A673 (cell line): Measurements from ENCODE around the gene ATPAF2. TPM values are rescaled to one million over a fixed set of nuclear protein-coding genes. Genes with fewer than 3 reads are reported as not detected.
A peak's percentile ranks its signal among the peaks of the same experiment; 100 is the strongest.

ENCODE experiments used
- Bru-seq: library from RNA; stranded (reverse); fragments of 400-500 nt; gene quantifications from one replicate; lab custom pipeline; 2021; lab: Mats Ljungman, UMichigan
- BruChase-seq, 2 experiments: library from RNA; stranded (reverse); fragments of 400-500 nt; gene quantifications; one replicate each; lab custom pipeline; 2021; lab: Mats Ljungman, UMichigan
- BruUV-seq: library from RNA; stranded (reverse); fragments of 400-500 nt; replicated peaks from 2 replicates; lab custom pipeline; 2021; lab: Mats Ljungman, UMichigan
- CTCF ChIA-PET: fragments of 300-600 bp; sonication (Branson Sonifier 250); formaldehyde crosslinking; loops from one replicate; lab custom pipeline; 2022; ENCODE audit warnings: antibody characterized with exemption; lab: Charles Lee
- POLR2A ChIA-PET: fragments of 300-600 bp; sonication (Branson Sonifier 250); formaldehyde crosslinking; loops from one replicate; lab custom pipeline; 2022; ENCODE audit warnings: antibody characterized with exemption; ENCODE audit not compliant: low non-redundant PET; lab: Charles Lee
- DNase-seq: peaks from one replicate; pipeline ENCODE4 v3.0.0-alpha.2; 2015; ENCODE audit warnings: low spot score
- H3K27ac ChIP-seq: fragments of 200-600 bp; sonication (generic); 2 replicates; pipeline ENCODE4 v1.5.1; 2016; ENCODE audit warnings: mixed run types, low read depth, mild to moderate bottlenecking, mixed read lengths, antibody characterized with exemption, low read length; ENCODE audit not compliant: poor library complexity, severe bottlenecking
- H3K27me3 ChIP-seq: fragments of 200-600 bp; sonication (generic); replicated peaks from 2 replicates; pipeline ENCODE4 v1.6.1; 2017; ENCODE audit warnings: mixed run types, low read depth, mild to moderate bottlenecking, mixed read lengths, antibody characterized with exemption, low read length; ENCODE audit not compliant: insufficient read depth, poor library complexity
- H3K36me3 ChIP-seq: fragments of 200-600 bp; sonication (generic); 2 replicates; pipeline ENCODE4 v1.6.1; 2016; ENCODE audit warnings: mixed run types, mild to moderate bottlenecking, mixed read lengths, antibody characterized with exemption, low read length; ENCODE audit not compliant: insufficient read depth, poor library complexity, severe bottlenecking
- H3K4me1 ChIP-seq: fragments of 200-600 bp; sonication (generic); 2 replicates; pipeline ENCODE4 v1.6.1; 2017; ENCODE audit warnings: mixed run types, mild to moderate bottlenecking, mixed read lengths, antibody characterized with exemption, low read length; ENCODE audit not compliant: insufficient read depth, poor library complexity, severe bottlenecking
- H3K4me3 ChIP-seq: fragments of 200-600 bp; sonication (generic); 2 replicates; pipeline ENCODE4 v1.5.1; 2016; ENCODE audit warnings: low read depth, mixed run types, mild to moderate bottlenecking, mixed read lengths, low read length; ENCODE audit not compliant: poor library complexity, severe bottlenecking
- H3K9me3 ChIP-seq: fragments of 200-600 bp; sonication (generic); 2 replicates; pipeline ENCODE4 v1.6.1; 2016; ENCODE audit warnings: mixed run types, low read depth, mild to moderate bottlenecking, mixed read lengths, antibody characterized with exemption, low read length; ENCODE audit not compliant: poor library complexity, severe bottlenecking
- CTCF ChIP-seq: fragments of 300-800, 200-600 bp; sonication (generic); conservative IDR thresholded peaks from 2 replicates; pipeline ENCODE4 v1.5.1; 2017; ENCODE audit warnings: low read depth, mild to moderate bottlenecking, antibody characterized with exemption, low read length, moderate library complexity, mixed read lengths
- EZH2 ChIP-seq: fragments of 200-600 bp; sonication (generic); IDR thresholded peaks from 2 replicates; pipeline ENCODE4 v1.6.1; 2017; ENCODE audit warnings: borderline replicate concordance, low read depth, mild to moderate bottlenecking, mixed read lengths, antibody characterized with exemption, low read length; ENCODE audit not compliant: poor library complexity, severe bottlenecking
- intact Hi-C: fragments of 100-400 bp; cut with micrococcal nuclease; formaldehyde crosslinking; loops from one replicate; pipeline ENCODE4 v1.10.0; 2022; ENCODE audit not compliant: unreplicated experiment
- long read RNA-seq: library from polyadenylated mRNA; stranded (forward); transcript quantifications from one replicate; pipeline ENCODE4 v2.0.0, GENCODE V29; 2022
- total RNA-seq: library from RNA; stranded (reverse); gene quantifications from 2 replicates; pipeline ENCODE4 v1.2.3, GENCODE V29; 2021

Gene ATPAF2
- total RNA-seq (30.5 and 33.7 TPM in 2 replicates), Bru-seq, nascent RNA (percentile 68 among the genes with signal in this experiment), BruChase-seq, experiment 1, labeled RNA remaining after a 2-hour chase (percentile 82 among the genes with signal in this experiment), BruChase-seq, experiment 2, labeled RNA remaining after a 6-hour chase (percentile 72 among the genes with signal in this experiment)
- long read RNA-seq, transcript ATPAF2-206 (8 exons, 1,564 nt) = major isoform, 27 of 43 reads
- long read RNA-seq, partial matches to known transcripts = 1 of 43 reads
- long read RNA-seq, other reads (novel, unspliced or antisense) = 15 of 43 reads

GRCh38 chr17:18038861-18039534 lies at the start of gene ATPAF2, which contains the start of gene GID4:
Gene ATPAF2 (minus strand): TSS chr17:18039168. CDS start chr17:18039013, 155 bp downstream.
Gene GID4 (plus strand): TSS chr17:18039408. CDS start chr17:18039465, 57 bp downstream.
- intact Hi-C loops = loop anchor here (5.0 to 10.0 kb wide), 2 partner anchors 544 to 682 kb away; partner anchors contain the start of gene RASD1
- ChIA-PET CTCF (no interaction called here), POLR2A (no interaction called here)
- H3K4me3 ChIP-seq = peak within 1 kb of the TSS; percentile 80
- DNase-seq = peak; percentile 100
- no peaks in the 10 kb centered on the region for H3K36me3 ChIP-seq
- no peaks in the 10 kb centered on the region for H3K9me3 ChIP-seq
- no peaks in the 10 kb centered on the region for H3K4me1 ChIP-seq
- TF ChIP-seq CTCF (no peak), EZH2 (no peak)
- BruUV-seq = no TSS peak
- no peaks in the 10 kb centered on the region for H3K27me3 ChIP-seq
- peak within 1 kb of the TSS; percentile 80 for H3K27ac ChIP-seq

DNA sequence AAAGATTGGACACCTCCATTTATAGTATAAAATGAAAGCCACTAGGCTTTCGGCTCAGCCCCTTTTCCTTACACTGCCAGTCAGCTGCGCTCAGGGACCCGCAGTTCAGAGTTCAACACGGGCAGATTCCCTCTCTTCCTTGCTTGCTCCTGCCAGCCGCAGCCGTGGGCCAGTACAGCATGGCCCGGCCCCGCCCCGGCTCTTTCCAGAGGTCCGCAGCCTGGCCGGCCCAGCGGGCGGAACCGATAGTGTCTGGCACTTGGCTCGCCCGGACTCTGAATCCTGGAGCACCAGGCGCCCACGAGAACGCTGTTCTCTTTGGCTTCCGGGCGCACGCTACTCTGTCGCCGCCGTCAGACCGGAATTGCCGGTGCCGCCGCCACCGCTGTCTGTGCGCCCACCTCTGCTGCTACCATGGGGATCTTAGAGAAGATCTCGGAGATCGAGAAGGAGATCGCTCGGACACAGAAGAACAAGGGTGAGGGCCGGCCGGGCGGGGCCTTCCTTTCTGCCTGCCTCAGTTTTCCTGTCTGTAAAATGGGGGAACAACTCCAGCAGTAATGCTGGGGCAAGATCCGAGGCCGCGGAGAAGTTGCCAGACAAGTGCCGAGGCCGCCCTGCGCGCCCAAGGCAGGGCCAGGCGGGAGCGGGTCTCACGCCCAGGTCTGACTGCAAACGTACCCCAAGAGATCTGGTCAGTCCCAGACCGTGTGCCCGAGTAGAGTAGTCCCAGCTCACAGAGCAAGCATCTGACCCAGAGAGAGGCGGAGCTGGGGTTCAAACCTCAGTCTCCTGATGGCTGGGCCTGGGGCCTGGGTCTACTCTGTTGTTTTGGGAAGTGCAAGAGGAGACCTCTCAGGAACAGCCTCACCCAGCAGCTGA lies 48.9 kb upstream of the ATPAF2 start, which contains the start of gene DRG2:
DRG2 (plus strand) TSS at position 339 of the 882 bp plus-strand sequence; CDS start at position 415, 76 bp downstream.
- ChIA-PET POLR2A (no interaction called here), CTCF (no interaction called here)
- Histone ChIP-seq H3K36me3 (no peaks in the 10 kb centered on the region), H3K4me1 (peaks cover 7% of the 10 kb centered on the region), H3K27ac (peak within 1 kb of the TSS; percentile 73), H3K4me3 (peak within 1 kb of the TSS; percentile 71), H3K27me3 (no peaks in the 10 kb centered on the region), H3K9me3 (no peaks in the 10 kb centered on the region)
- intact Hi-C loops = no loop called here
- DNase-seq = peak; percentile 93
- TF ChIP-seq EZH2 (no peak), CTCF (0 out of 2 replicates have a peak, but pooled peaks have one; percentile 15)
- BruUV-seq = TSS peak; percentile 52

- no peak for TF ChIP-seq CTCF
- no peak for TF ChIP-seq EZH2
- H3K27me3 ChIP-seq = no peaks in the 10 kb centered on the region
- intact Hi-C loops = no loop called here
- no peak for DNase-seq
- H3K4me1 ChIP-seq = peaks cover 7% of the 10 kb centered on the region
- no TSS peak for BruUV-seq
- ChIA-PET POLR2A (no interaction called here), CTCF (no interaction called here)
- no peaks in the 10 kb centered on the region for H3K9me3 ChIP-seq
- no peak overlapping the region for H3K27ac ChIP-seq
- no peaks in the 10 kb centered on the region for H3K36me3 ChIP-seq
- no peak overlapping the region for H3K4me3 ChIP-seq
Measured at GRCh38 chr17:18084256-18084655, 45.3 kb upstream of the ATPAF2 start.
